Activated CD4-positive, alpha-beta T cell treated with anti-CD3 and anti-CD28 coated beads, Interleukin-2, amount 10 ng/mL, durations not matched to agents 7 days and 5 days (primary cell): ENCODE data around the gene HNF1A. TPM values are rescaled to one million over a fixed set of nuclear protein-coding genes. Genes with fewer than 3 reads are reported as not detected.

Experiments used
- CTCF ChIA-PET: fragments of 350-600 bp; sonication (Branson Sonifier 250); formaldehyde crosslinking; loops from one replicate; lab custom pipeline; 2021; ENCODE audit warnings: antibody characterized with exemption; lab: Charles Lee
- POLR2A ChIA-PET: fragments of 350-600 bp; sonication (Branson Sonifier 250); formaldehyde crosslinking; loops from one replicate; lab custom pipeline; 2021; ENCODE audit warnings: antibody characterized with exemption; lab: Charles Lee
- DNase-seq: peaks from one replicate; pipeline ENCODE4 v3.0.0-alpha.2; 2020
- H3K27ac Mint-ChIP-seq: one replicate; pipeline ENCODE4 v1.8.0; 2021; ENCODE audit warnings: mild to moderate bottlenecking, moderate library complexity, mixed read lengths
- H3K27me3 Mint-ChIP-seq: one replicate; pipeline ENCODE4 v1.8.0; 2021; ENCODE audit warnings: mixed read lengths
- H3K36me3 Mint-ChIP-seq: one replicate; pipeline ENCODE4 v1.8.0; 2021; ENCODE audit warnings: low read depth, mixed read lengths
- H3K4me1 Mint-ChIP-seq: one replicate; pipeline ENCODE4 v1.8.0; 2021; ENCODE audit warnings: mixed read lengths
- H3K4me3 Mint-ChIP-seq: one replicate; pipeline ENCODE4 v1.8.0; 2021; ENCODE audit warnings: mild to moderate bottlenecking, moderate library complexity, mixed read lengths
- H3K9me3 Mint-ChIP-seq: one replicate; pipeline ENCODE4 v1.8.0; 2021; ENCODE audit warnings: mixed read lengths
- total RNA-seq, 2 experiments: library from RNA; stranded (reverse); gene quantifications; one replicate each; pipeline ENCODE4 v1.2.3, GENCODE V29; 2021

HNF1A gene
- total RNA-seq, 2 experiments from 2014 or later = not detected

DNA sequence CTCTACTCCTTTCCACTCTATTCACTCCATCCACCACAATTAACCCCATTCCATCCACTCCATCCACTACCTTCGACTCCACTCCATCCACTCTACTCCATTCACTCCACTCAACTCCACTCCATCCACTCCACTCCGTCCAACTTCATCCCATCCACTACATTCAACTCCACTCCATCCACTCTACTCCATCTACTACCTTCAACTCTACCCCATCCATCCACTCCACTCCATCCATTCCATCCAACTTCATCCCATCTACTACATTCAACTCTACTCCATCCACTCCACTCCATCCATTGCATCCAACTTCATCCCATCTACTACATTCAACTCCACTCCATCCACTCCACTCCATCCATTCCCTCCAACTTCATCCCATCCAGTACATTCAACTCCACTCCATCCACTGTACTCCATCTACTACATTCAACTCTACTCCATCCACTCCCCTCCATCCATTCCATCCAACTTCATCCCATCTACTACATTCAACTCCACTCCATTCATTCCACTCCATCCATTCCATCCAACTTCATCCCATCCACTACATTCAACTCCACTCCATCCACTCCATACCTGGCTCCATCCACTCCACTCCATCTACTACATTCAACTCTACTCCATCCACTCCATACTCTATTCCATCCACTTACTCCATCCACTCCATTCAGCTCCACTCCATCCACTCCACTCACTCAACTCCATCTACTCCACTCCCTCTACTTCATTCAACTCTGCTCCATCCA lies 16.4 kb downstream of the HNF1A start:
- peaks cover 12% of the 10 kb centered on the region for H3K27me3 Mint-ChIP-seq
- ChIA-PET POLR2A (no interaction called here), CTCF (no interaction called here)
- no peaks in the 10 kb centered on the region for H3K36me3 Mint-ChIP-seq
- no peaks in the 10 kb centered on the region for H3K9me3 Mint-ChIP-seq
- H3K4me1 Mint-ChIP-seq = no peaks in the 10 kb centered on the region
- no peak overlapping the region for H3K27ac Mint-ChIP-seq
- DNase-seq = no peak
- H3K4me3 Mint-ChIP-seq = no peak overlapping the region

DNA sequence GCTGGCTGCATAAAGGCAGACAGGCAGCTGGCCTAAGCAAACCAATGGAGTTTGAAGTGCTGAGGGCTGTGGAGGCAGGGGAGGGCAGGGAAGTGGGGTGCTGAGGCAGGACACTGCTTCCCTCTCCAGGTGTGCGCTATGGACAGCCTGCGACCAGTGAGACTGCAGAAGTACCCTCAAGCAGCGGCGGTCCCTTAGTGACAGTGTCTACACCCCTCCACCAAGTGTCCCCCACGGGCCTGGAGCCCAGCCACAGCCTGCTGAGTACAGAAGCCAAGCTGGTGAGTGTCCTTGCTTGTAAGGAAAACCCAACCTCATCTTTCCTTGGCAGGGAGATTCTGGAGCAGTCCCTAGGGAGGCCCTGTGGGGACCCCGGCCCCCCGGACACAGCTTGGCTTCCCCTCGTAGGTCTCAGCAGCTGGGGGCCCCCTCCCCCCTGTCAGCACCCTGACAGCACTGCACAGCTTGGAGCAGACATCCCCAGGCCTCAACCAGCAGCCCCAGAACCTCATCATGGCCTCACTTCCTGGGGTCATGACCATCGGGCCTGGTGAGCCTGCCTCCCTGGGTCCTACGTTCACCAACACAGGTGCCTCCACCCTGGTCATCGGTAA lies 17.9 kb downstream of the HNF1A start:
- Mint-ChIP-seq H3K9me3 (no peaks in the 10 kb centered on the region), H3K36me3 (no peaks in the 10 kb centered on the region), H3K4me1 (no peaks in the 10 kb centered on the region), H3K27ac (no peak overlapping the region), H3K27me3 (peaks cover 12% of the 10 kb centered on the region), H3K4me3 (no peak overlapping the region)
- ChIA-PET POLR2A (no interaction called here), CTCF (interaction anchor here (0.6 to 0.9 kb wide), 3 partner anchors 9 to 200 kb away, joined by 3 read pairs; no protein-coding TSS in a partner anchor)
- DNase-seq = no peak

DNA sequence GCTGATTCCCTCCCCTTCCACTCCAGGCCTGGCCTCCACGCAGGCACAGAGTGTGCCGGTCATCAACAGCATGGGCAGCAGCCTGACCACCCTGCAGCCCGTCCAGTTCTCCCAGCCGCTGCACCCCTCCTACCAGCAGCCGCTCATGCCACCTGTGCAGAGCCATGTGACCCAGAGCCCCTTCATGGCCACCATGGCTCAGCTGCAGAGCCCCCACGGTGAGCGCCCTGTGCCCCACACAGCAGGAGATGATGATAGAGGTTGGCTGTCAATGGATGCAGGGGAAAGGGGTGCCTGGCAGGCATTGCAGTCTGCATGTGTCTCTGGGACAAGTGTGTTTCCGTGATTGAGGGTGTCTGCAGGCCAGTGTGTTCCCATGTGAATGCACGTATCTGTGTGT lies 19.1 kb downstream of the HNF1A start:
- Mint-ChIP-seq H3K27ac (no peak overlapping the region), H3K4me3 (no peak overlapping the region), H3K36me3 (no peaks in the 10 kb centered on the region), H3K9me3 (no peaks in the 10 kb centered on the region), H3K4me1 (no peaks in the 10 kb centered on the region), H3K27me3 (peaks cover 9% of the 10 kb centered on the region)
- CTCF ChIA-PET = no interaction called here
- POLR2A ChIA-PET = no interaction called here
- DNase-seq = no peak

DNA sequence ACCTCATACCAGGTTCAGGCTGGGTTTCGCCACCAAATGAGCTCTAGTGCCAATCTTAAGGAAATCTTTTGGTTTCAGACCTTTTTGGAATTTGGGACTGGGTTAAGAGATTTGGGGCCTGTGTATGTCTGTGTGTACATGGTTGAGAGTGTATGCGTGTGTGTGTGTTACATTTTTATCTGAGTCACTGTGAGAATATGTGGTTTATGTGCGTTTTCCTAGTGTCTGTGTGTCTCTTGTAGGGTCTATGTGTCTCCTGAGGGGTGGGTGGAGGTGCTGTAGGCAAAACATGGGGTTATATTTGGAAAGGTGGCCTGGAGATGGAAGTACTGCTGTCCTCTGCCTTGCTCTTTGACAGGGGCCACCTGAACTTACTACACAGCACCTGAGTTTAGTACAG lies 20.1 kb downstream of the HNF1A start:
- DNase-seq = no peak
- POLR2A ChIA-PET = no interaction called here
- H3K4me3 Mint-ChIP-seq = no peak overlapping the region
- CTCF ChIA-PET = interaction anchor here (0.6 kb wide), 1 partner anchor 126 kb away, joined by 4 read pairs; no protein-coding TSS in a partner anchor
- H3K4me1 Mint-ChIP-seq = no peaks in the 10 kb centered on the region
- peaks cover 9% of the 10 kb centered on the region for H3K27me3 Mint-ChIP-seq
- H3K27ac Mint-ChIP-seq = no peak overlapping the region
- H3K9me3 Mint-ChIP-seq = no peaks in the 10 kb centered on the region
- peaks cover 4% of the 10 kb centered on the region for H3K36me3 Mint-ChIP-seq

DNA sequence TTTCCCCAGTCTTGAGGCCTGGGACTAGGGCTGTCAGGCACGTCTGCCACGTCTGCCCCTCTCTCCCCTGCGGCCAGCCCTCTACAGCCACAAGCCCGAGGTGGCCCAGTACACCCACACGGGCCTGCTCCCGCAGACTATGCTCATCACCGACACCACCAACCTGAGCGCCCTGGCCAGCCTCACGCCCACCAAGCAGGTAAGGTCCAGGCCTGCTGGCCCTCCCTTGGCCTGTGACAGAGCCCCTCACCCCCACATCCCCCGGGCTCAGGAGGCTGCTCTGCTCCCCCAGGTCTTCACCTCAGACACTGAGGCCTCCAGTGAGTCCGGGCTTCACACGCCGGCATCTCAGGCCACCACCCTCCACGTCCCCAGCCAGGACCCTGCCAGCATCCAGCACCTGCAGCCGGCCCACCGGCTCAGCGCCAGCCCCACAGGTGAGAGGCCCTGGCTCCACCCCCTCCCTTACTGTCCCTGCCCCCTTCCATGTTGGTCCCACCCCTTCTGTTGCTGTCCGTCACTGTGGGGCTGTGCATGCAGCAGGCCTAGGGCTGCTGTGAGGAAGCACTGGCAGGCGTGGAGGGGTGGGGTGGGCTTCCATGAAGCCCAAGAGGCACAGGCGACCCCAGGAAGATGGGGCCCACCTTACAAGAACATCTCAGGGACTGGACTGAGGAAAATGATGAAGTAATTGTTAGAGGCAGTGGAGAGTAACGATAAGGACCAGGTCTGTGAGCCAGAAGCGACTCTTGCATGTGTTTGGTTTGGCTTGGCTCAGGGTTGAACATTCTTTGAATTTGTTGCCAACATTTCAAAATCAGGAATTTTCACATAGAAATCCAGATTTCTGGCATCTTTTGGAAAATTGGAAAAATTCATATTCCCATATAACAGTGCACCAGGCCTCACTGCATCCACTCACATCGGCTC lies 21.1 kb downstream of the HNF1A start:
- no peak overlapping the region for H3K27ac Mint-ChIP-seq
- peaks cover 9% of the 10 kb centered on the region for H3K27me3 Mint-ChIP-seq
- no peaks in the 10 kb centered on the region for H3K4me1 Mint-ChIP-seq
- POLR2A ChIA-PET = no interaction called here
- CTCF ChIA-PET = no interaction called here
- DNase-seq = no peak
- no peaks in the 10 kb centered on the region for H3K9me3 Mint-ChIP-seq
- H3K36me3 Mint-ChIP-seq = peaks cover 10% of the 10 kb centered on the region
- no peak overlapping the region for H3K4me3 Mint-ChIP-seq

DNA sequence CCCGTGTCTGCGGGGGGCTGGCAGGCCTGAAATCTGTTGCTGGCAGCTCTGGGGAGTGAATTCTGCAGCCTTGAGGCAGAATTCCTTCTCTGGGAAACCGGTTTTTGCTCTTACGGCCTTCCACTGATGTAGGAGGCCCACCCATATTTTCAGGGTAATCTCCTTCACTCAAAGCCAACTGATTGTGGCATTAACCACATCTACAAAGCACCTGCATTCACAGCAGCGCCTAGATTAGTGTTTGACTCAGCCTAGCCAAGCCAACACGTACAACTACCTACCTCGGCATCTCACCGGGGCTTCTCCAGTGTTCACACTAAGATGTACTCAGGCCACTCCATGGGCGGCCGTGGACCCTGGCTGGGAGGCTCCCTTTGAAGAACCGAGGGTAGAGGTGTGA lies 22.2 kb downstream of the HNF1A start:
- POLR2A ChIA-PET = no interaction called here
- peaks cover 2% of the 10 kb centered on the region for H3K27me3 Mint-ChIP-seq
- no peaks in the 10 kb centered on the region for H3K9me3 Mint-ChIP-seq
- peaks cover 14% of the 10 kb centered on the region for H3K36me3 Mint-ChIP-seq
- DNase-seq = no peak
- peaks cover 4% of the 10 kb centered on the region for H3K4me1 Mint-ChIP-seq
- no peak overlapping the region for H3K4me3 Mint-ChIP-seq
- CTCF ChIA-PET = interaction anchor here (0.6 kb wide), 1 partner anchor 109 kb away, joined by 3 read pairs; no protein-coding TSS in a partner anchor
- no peak overlapping the region for H3K27ac Mint-ChIP-seq

DNA sequence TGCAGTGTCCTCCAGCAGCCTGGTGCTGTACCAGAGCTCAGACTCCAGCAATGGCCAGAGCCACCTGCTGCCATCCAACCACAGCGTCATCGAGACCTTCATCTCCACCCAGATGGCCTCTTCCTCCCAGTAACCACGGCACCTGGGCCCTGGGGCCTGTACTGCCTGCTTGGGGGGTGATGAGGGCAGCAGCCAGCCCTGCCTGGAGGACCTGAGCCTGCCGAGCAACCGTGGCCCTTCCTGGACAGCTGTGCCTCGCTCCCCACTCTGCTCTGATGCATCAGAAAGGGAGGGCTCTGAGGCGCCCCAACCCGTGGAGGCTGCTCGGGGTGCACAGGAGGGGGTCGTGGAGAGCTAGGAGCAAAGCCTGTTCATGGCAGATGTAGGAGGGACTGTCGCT lies 22.7 kb downstream of the HNF1A start:
- Mint-ChIP-seq H3K27ac (peak overlapping the region; percentile 25), H3K4me3 (no peak overlapping the region), H3K36me3 (peaks cover 15% of the 10 kb centered on the region), H3K4me1 (peaks cover 5% of the 10 kb centered on the region), H3K9me3 (no peaks in the 10 kb centered on the region), H3K27me3 (no peaks in the 10 kb centered on the region)
- ChIA-PET CTCF (interaction anchor here (0.6 kb wide), 1 partner anchor 110 kb away, joined by 3 read pairs; no protein-coding TSS in a partner anchor), POLR2A (no interaction called here)
- no peak for DNase-seq

DNA sequence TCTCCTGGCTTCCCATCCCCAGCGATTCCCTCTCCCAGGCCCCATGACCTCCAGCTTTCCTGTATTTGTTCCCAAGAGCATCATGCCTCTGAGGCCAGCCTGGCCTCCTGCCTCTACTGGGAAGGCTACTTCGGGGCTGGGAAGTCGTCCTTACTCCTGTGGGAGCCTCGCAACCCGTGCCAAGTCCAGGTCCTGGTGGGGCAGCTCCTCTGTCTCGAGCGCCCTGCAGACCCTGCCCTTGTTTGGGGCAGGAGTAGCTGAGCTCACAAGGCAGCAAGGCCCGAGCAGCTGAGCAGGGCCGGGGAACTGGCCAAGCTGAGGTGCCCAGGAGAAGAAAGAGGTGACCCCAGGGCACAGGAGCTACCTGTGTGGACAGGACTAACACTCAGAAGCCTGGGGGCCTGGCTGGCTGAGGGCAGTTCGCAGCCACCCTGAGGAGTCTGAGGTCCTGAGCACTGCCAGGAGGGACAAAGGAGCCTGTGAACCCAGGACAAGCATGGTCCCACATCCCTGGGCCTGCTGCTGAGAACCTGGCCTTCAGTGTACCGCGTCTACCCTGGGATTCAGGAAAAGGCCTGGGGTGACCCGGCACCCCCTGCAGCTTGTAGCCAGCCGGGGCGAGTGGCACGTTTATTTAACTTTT lies 23.6 kb downstream of the HNF1A start:
- Mint-ChIP-seq H3K4me3 (no peak overlapping the region), H3K27me3 (no peaks in the 10 kb centered on the region), H3K36me3 (peaks cover 17% of the 10 kb centered on the region), H3K27ac (no peak overlapping the region), H3K4me1 (peaks cover 5% of the 10 kb centered on the region), H3K9me3 (no peaks in the 10 kb centered on the region)
- no peak for DNase-seq
- CTCF ChIA-PET = interaction anchor here (0.6 to 1.4 kb wide), 2 partner anchors 24 to 359 kb away, joined by 3 to 5 read pairs; partner anchors contain the start of gene HNF1A
- POLR2A ChIA-PET = no interaction called here

DNA sequence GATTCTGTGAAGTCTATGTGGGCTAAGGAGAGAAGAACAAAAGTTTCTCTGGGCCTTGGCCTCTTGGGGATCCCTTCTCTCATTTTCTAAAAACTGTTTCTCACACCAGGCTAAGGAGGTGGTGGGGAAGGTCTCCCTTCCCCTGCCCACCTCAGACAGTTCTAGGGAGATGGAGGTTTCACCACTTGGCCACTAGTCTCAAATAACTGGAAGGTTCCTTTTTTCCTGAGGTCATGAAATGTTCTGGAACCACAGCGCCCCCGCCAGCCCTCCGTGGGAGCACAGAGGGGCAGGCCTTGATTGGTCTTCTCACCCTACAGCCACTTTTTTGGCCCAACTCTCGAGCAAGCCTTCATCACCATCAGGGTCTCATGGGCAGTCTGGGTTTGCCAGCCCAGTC lies 25.3 kb downstream of the HNF1A start:
- no peaks in the 10 kb centered on the region for H3K27me3 Mint-ChIP-seq
- no peaks in the 10 kb centered on the region for H3K9me3 Mint-ChIP-seq
- peaks cover 5% of the 10 kb centered on the region for H3K4me1 Mint-ChIP-seq
- no peak for DNase-seq
- CTCF ChIA-PET = interaction anchor here (0.5 to 3.6 kb wide), 2 partner anchors 23 to 56 kb away, joined by 3 to 15 read pairs; no protein-coding TSS in a partner anchor
- H3K4me3 Mint-ChIP-seq = no peak overlapping the region
- peaks cover 25% of the 10 kb centered on the region for H3K36me3 Mint-ChIP-seq
- POLR2A ChIA-PET = no interaction called here
- no peak overlapping the region for H3K27ac Mint-ChIP-seq

DNA sequence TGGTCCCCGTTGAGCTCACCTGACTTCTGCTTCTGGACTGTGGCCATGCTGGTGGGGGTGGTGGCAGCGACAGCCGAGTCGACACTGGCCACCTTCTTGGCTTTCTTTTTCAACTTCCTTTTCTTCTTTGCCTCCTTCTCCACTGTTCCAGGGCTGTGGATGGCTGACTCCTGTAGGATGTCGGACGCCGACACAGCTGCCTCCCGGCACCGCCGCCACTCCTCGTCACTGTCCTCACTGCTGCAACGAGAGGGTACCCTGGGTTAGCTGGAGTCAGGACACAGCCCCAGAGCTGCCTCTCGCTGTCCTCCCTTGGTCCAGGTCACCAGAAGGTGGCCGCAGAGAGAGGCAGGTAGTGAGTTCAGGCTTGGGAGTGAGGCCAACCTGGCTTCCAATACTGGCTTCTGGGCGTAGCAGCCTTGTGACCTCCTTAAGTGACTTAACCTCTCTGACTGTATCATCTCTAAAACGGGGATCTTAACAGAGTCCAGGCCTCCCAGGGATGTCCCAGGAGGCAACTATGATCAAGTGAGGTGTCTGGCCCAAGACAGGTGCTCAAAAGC lies 26.0 kb downstream of the HNF1A start:
- Mint-ChIP-seq H3K9me3 (no peaks in the 10 kb centered on the region), H3K4me1 (peaks cover 5% of the 10 kb centered on the region), H3K27me3 (no peaks in the 10 kb centered on the region), H3K4me3 (no peak overlapping the region), H3K36me3 (peaks cover 25% of the 10 kb centered on the region), H3K27ac (no peak overlapping the region)
- ChIA-PET CTCF (interaction anchor here (1.1 to 3.6 kb wide), 7 partner anchors 8 to 382 kb away, joined by 3 to 15 read pairs (median 3); no protein-coding TSS in a partner anchor), POLR2A (no interaction called here)
- no peak for DNase-seq

DNA sequence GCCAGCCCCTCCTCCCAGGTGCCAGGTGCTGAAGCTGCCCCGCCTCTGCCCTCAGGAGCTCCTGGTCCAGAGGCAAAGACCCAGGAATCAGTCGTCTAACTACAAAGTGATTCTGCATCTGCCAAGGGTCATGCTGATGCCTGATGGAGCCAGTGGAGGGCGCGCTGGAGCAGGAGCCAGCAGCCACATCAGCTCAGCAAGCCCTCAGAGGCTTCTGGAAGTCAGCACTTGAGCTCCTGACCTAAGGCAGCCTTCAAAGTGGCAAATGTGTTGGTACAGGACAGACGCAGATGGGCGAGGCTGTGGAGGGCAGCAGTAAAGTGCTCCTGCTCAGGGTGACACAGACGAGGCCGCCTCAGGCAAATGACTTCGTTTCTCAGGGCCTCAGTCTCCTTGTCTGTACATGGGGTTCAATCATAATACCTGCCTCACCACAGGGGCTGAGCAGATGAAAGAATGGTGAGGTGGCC lies 27.0 kb downstream of the HNF1A start:
- ChIA-PET POLR2A (no interaction called here), CTCF (interaction anchor here (0.7 to 3.6 kb wide), 11 partner anchors 9 to 383 kb away, joined by 3 to 15 read pairs (median 3); no protein-coding TSS in a partner anchor)
- Mint-ChIP-seq H3K9me3 (no peaks in the 10 kb centered on the region), H3K27me3 (no peaks in the 10 kb centered on the region), H3K27ac (peak overlapping the region; percentile 76), H3K36me3 (peaks cover 29% of the 10 kb centered on the region), H3K4me3 (no peak overlapping the region), H3K4me1 (peaks cover 5% of the 10 kb centered on the region)
- DNase-seq = peak; percentile 63
